Tongue (tissue), 2 donors: Measurements from ENCODE around the gene SEPTIN8. TPM values are rescaled to one million over a fixed set of nuclear protein-coding genes. Genes with fewer than 3 reads are reported as not detected.
"Not testable (repeated sequence)": the region's sequence is repeated elsewhere in the genome, so short reads cannot be mapped to it uniquely, and the experiment has no call there.

Experiments used
- DNase-seq: peaks from one replicate; pipeline ENCODE4 v3.0.0-alpha.2; 2015
- total RNA-seq: library from RNA; depleted of rRNA; stranded (reverse); fragments of >200 nt; gene quantifications from one replicate; pipeline ENCODE4 v1.2.3, GENCODE V29; 2014

The SEPTIN8 gene
- total RNA-seq, 1 donor from 2014 or later = 43.5 TPM

DNA sequence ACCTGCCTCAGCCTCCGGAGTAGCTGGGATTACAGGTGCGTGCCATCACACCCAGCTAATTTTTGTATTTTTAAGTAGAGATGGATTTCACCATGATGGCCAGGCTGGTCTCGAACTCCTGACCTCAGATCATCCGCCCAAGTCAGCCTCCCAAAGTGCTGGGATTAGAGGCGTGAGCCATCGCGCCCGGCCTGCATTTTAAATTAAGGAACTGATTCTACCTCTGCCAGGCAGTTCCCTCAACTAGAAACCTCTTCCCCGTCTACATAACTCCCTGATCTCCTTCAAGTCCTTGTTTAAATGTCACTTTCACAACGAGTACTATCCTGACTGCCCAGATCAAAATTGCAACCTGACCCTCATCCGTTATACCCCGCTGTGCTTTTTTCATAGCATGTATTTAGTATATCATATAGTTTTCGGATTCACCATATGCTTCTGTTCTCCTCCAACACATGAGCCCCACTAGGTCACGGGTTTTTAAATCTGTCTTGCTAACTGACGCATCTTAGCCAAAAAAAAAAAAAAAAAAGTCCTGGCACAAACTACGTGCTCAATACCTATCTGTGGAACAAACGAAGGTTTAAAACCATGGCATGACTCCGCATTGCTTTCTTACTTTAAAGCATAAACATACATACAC lies 35.2 kb upstream of the SEPTIN8 start:
- DNase-seq = no peak

DNA sequence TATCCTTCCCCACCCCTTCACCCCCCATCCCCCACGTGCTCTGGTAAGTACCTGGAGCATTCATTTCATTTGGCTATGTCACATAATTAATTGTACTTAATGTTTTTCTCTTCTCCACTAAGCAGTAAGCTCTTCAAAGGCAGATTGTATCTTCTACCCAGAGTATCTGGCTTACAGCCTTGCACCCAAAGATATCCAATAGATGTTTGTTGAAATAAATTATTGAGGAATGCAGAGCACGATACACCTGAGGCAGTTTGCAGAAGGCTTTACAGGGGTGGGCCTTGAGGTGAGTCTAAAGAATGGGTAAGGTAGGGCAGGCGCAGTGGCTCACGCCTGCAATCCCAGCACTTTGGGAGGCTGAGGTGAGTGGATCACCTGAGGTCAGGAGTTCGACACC lies 33.6 kb upstream of the SEPTIN8 start:
- no peak for DNase-seq

DNA sequence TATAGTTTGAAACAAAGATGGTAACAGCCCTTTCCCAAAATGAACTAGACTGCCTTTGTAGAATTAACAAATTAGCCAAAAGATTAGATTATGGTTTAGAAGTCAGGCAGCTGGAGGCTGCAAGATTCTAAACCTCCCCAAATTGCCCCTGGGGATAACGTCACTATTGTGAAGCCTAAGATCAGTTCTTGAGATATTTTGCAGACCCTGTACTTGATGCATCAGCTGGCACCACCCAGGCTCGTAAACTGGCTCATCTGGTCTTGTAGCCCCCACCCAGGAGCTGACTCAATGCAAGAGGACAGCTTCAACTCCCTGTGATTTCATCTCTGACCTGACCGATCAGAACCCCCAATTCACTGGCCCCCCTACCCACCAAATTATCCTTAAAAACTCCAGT lies 31.8 kb upstream of the SEPTIN8 start:
- no peak for DNase-seq

DNA sequence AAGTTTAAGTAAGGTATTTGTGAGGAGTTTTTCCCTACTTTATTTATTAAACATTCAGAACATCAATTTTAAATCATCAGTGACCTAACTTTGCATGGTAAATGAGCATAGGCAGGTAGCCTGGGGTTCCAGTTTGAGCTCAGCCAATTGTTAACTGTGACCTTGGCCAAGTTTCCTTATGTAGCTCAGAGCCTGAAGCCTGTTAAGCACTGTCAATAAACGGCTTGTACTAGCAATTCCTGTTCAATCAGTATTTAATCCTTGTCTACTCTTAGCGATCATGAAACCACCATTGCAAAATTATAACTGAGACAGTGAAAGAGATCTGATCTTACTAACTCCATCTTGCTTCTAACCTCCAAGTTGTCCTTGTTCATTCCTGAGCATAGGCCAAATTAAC lies 31.4 kb upstream of the SEPTIN8 start:
- no peak for DNase-seq

DNA sequence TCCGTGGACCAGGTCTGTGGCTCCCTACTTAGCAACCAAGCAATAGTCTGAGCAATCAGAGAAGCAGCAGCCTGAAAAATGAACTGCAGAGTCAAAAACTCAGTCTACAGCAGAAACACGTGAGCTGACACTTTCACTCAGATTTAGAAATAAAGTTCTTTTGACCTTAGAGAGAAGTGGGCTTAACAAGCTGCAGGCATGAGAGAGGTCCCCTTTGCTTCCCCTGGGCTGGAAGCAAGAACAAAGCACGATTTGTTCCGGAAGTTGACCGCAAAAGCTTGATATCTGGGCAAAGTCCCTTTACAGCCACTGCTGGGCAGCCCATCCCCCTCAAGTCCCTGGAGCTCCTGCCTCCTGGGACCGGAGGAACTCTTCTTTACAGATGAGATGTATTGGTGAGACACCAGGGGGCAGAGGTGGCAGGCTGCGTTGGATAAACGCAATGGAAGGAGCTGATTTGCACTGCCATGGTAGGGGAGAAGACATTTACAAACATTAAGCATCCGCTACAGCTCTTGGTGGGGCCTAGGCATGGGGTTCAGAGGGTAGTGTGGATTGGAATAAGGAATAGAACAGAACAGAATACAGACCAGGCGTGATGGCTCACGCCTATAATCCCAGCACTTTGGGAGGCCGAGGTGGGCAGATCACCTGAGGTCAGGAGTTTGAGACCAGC lies 30.3 kb upstream of the SEPTIN8 start:
- no peak for DNase-seq

DNA sequence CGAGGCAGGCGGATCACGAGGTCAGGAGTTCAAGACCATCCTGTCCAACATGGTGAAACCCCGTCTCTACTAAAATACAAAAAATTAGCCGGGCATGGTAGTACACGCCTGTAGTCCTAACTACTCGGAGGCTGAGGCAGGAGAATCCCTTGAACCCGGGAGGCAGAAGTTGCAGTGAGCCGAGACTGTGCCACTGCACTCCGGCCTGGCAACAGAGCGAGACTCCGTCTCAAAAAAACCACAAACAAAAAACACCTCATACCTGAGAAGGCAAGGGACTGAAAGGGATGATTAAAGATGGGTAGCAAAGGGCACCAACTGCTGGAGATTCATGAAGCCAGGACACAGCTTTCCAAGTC lies 29.7 kb upstream of the SEPTIN8 start:
- not testable (repeated sequence) for DNase-seq

DNA sequence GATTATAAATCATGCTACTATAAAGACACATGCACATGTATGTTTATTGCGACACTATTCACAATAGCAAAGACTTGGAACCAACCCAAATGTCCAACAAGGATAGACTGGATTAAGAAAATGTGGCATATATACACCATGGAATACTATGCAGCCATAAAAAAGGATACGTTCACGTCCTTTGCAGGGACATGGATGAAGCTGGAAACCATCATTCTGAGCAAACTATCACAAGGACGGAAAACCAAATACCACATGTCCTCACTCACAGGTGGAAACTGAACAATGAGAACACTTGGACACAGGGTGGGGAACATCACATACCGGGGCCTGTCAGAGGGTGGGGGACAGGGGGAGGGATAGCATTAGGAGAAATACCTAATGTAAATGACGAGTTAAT lies 28.8 kb upstream of the SEPTIN8 start:
- not testable (repeated sequence) for DNase-seq

DNA sequence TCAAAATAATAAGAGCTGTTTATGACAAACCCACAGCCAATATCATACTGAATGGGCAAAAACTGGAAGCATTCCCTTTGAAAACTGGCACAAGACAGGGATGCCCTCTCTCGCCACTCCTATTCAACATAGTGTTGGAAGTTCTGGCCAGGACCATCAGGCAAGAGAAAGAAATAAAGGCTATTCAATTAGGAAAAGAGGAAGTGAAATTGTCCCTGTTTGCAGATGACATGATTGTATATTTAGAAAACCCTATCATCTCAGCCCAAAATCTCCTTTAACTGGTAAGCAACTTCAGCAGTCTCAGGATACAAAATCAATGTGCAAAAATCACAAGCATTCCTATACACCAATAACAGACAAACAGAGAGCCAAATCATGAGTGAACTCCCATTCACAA lies 27.2 kb upstream of the SEPTIN8 start:
- not testable (repeated sequence) for DNase-seq

DNA sequence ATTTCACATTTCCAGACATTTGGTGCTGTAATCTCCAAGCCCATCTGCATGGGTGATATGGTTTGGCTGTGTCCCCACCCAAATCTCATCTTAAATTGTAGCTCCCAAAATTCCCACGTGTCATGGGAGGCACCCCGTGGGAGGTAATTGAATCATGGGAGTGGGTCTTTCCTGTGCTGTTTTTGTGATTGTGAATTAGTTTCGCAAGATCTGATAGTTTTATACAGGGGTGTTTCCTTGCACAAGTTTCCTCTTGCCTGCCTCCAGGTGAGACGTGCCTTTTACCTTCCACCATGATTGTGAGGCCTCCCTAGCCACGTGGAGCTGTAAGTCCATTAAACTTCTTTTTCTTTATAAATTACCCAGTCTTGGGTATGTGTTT lies 25.6 kb upstream of the SEPTIN8 start:
- not testable (repeated sequence) for DNase-seq

DNA sequence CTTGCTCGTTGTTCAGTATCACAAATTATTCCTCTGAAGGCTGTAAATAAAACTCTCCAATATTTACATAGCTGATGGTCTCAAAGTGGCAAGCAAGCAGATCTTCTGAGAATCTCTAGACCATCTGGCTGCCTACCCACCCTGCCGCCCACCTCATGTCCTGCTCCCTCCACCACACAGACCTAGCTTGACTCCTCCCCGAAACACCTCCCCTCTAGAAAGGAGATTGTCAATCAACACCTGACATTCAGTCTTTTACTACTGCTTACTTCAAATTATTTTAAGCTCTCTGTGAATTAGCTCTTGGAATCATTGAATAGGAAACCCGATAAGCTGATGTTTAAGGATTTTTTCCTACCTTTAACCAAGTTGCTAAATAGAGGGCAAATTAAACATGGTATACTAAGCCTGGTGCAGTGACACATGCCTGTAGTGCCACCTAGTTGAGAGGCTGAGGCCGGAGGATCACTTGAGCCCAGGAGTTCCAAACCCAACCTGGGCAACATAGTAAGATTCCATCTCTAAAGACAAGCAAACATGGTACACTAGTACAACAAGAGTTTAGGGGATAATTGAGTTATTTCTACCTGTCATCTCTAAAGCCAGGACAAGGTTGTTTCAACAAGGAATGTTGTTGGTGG lies 25.1 kb upstream of the SEPTIN8 start:
- DNase-seq = no peak

DNA sequence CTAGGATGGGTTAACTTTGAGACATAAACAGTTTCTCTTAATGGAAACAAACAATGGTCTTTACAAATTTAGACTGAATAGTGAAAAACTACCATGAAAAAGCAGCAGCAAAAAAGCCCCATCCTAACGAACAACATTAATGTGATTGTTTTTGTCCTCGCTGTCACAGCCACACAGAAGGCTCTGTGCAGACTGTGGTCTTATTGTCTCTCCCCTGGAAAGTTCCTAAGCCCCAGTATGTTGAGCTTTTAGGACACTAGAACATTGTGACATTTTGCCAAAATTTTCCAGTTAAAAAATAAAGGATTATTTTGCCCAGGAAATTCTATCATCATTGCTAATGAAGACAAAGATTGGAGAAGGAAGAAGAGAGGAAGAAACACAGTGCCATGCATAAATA lies 23.5 kb upstream of the SEPTIN8 start:
- DNase-seq = no peak

DNA sequence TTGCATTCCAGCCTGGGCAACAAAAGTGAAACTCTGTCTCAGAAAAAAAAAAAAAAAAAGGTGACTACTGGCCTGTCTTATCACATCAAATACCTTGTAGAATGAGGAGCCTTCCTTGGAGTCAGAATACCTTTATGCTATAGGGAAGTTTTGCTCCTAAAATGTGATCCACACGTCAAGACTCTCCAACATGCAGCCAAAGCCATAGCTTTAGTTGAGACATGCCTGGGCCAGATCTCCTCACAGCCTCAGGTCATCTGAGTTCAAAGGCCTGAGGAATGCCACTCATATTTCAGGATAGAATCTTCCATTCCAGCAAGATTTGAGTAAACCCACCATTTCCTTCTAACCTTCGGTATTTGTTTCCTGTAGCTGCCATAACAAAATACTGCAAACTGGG lies 22.4 kb upstream of the SEPTIN8 start:
- no peak for DNase-seq

DNA sequence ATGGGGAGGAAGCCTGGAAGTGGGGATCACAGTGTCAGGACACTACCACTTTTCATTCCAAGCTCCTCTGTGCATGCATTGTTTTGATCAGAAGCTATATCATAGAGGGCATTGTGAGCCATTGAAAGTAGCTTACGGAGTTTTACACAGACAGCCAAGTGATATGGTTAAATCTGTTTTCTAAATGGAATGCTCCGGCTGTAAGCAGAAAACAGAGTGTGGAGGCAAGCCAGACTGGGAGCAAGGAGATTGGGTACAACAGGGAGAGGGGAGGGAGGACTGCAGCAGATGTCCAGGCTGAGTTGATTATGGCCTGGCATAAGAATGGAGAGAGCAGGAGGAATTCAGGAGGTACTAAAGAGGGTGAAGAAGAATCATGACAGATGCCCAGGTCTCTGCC lies 20.6 kb upstream of the SEPTIN8 start:
- no peak for DNase-seq

DNA sequence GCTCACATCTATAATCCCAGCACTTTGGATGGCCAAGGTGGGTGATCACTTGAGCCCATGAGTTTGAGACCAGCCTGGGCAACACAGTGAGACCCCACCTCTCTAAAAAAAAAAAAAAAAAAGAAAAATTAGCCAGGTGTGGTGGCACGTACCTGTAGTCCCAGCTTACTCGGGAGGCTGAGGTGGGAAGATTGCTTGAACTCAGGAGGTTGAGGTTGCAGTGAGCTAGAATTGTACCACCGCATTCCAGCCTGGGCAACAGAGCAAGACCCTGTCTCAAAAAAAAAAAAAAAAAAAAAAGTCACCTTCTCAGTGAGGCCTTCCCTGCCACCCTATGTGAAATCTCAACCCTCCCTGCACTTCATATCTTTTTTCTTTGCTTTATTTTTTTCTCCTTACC lies 14.0 kb upstream of the SEPTIN8 start:
- DNase-seq = no peak

DNA sequence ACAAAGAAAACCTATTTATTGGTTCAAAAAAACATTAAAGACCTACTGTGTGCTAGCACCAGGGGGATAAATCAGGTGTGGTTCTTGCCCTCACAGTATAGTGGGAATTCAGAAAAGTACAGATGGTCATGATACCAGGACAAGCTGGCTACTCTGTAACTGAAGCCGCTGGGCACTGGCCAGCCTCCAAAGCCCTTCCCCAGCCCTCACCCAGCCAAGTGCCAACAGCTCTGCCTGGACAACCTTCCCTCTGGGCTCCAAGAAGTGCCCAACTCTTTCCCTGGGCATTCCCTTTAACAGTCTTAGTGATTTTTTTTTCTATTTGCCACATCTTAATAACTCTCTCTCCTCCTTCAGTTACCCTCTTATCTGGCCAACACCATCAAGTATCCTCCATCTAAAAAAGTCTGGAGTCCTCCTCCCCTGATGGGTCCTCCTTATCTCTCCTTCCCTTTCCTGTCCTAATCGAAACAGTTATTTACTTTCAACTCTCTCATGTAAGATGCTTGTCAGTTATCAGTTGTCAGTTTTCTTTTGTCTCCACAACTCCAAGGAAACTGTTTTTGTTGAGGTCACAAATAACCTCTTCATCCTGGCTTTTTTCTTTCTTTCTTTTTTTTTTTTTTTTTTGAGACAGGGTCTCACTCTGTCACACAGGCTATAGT lies 13.3 kb upstream of the SEPTIN8 start:
- DNase-seq = no peak

DNA sequence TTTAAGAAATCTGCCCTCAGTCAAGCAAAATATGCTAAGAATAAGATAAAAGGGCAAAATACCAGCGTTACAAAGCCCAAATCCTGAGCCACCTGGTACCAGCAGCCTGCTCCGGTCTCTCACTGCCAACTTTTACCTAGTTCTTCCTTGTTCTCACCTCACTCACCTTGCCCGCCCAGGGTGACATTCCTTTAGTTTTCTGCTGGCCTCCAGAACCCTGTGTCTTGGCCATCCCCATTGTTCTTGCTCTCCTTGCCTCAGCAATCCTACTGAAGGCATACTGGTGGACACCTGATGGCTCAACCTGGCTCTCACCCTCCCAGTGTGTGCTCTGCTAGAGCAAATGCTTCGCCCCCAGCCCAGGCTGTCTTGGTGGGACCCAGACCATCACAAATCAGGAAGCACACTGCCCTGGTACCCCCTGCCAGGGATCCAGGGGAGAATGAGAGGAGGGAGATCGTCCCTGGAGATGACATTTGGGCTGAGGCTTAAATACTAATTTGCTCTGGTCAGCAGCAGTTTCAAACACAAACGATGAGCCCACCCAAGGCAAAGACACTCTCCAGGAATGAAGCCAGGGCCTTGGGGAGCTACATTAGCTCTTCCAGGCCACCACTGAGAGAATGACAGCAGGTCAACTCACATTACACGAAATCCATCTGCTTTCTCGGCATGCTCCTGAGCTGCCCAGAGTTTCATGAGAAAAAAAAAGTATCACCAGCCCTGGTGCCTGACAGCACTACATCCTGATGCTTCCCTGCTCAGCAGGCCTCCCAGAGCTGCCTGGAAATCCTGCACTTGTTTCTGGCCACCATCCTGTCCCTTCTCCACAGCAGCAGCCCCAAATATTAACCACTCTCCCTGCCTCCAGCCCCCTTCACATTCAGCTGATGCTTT lies 12.2 kb upstream of the SEPTIN8 start:
- DNase-seq = no peak

DNA sequence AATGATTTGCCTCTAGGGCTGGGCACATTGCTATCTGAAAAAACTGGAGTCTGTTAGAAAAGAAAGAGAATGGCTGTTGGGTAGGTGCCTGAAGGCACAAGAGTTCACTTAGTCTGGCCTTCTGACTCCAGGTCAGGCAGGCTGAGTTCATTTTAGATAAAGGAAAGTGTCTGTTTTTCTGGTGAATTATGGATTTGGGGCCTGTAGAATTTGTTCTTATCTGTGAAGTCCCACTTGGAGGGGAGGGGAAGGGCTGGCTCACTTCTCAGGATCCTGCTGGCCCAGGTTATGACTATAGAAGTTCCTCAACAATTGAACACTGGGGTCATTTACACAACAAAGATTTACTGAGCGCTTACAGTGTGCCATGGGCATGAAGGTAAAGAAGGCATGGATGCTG lies 11.5 kb upstream of the SEPTIN8 start:
- DNase-seq = no peak

DNA sequence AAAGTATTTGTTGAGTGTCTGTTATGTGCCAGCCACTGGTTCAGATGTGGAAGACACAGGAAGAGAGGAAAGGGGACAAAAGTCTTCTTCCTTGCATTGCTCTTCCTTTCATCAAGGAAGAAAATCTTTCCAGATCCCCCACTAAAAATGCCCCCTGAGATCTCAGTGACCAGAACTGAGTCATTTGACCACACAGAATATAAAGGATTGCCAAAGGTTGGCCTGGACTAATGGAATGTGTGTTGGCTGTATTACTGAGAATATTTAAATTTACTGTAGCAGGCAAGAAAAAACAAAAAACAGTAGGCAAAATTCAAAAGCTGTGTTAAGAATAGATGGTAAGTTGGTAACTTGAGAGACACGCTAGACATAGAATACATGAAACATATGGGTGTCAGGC lies 10.0 kb upstream of the SEPTIN8 start:
- no peak for DNase-seq

DNA sequence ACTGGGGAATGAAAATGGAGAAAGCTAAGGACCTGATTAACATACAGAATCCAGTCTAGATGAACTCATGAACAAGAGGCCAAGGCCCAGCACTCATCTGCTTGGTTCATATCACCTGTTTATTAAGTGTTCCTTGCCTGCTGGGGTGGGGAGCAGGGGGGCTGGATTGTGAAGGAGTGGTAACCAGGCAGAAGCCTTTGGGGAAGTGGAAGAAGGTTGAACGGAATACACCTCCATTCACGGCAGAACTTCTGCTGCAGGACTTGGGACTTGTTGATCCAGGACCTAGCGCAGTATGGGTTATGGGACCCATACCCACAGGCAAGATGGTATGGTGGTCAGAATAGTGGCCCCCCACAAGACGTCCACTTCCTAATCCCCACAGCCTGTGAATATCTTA lies 8.8 kb upstream of the SEPTIN8 start:
- DNase-seq = no peak

DNA sequence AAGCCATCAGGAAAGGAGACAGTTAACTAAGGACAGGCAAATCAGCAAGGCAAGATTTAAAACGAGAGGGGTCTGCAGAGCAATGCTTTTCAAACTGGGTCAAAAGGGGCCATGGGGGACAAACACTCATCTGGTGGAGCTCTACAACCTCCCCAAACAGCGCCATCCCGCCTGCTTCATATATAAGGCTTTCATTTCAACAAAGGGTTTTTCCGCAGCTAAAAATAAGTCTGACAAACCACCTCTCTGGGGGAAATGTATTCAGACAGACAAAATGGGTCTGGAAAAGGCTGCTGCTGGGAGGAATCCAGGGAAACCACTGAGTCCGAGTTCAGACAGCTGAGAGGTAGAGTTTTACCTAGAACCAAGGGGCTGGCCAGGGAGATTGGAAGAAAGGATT lies 8.3 kb upstream of the SEPTIN8 start:
- peak; percentile 34 for DNase-seq

DNA sequence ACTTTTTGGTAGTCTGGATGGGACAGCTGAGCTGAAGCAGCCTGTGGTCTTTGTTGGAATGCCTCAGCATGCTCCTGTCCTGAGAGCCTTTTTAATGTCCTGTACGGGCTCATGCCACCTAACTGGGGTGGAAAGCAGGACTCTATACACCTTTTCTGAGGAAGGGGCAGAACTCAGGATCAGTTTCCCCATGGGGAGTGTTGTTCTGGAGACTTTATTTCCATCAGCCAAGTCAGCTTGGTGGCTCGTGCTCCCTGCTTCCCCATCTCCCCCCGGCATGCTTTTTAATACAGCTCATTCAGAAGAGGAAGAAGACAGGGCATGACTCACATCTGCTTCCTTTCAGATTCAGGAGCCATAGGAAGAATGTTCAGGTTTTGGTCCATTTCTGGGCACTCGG lies 5.1 kb upstream of the SEPTIN8 start:
- DNase-seq = no peak

DNA sequence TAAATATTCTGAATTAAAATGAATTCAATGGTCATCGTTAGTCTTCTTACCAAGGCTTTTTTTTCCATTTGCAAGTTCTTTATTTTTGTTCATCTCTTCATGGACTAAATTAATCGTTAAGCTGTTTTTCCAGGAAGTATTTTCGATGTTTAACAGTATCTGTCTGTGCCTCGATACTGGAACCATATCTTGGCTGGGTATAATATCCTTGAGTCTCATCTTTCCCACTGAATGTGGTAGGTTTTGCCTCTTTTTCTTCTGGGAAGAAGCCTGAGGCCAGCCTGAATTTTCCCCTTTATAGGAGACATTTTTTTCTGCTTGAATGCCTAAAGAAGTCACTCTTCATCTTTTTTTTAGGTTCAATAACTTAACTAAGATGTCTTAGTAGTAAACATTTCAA lies 4.0 kb upstream of the SEPTIN8 start:
- no peak for DNase-seq
